HCT116 (cell line): Measurements from ENCODE around the gene EID1. TPM values are rescaled to one million over a fixed set of nuclear protein-coding genes. Genes with fewer than 3 reads are reported as not detected.

Experiments used
- ATAC-seq: fragments of 200-7000 bp; cut with Tn5 transposase; 2 replicates; pipeline ENCODE4 v1.9.1; 2020; ENCODE audit warnings: mild to moderate bottlenecking, moderate library complexity
- BruUV-seq: library from RNA; stranded (reverse); fragments of 400-500 nt; replicated peaks from 2 replicates; lab custom pipeline; 2021; lab: Mats Ljungman, UMichigan
- CTCF ChIA-PET: fragments of 300-600 bp; sonication (Branson Sonifier 250); formaldehyde crosslinking; loops from one replicate; lab custom pipeline; 2021; ENCODE audit warnings: antibody characterized with exemption; lab: Charles Lee
- POLR2A ChIA-PET: fragments of 300-600, 350-600 bp; sonication (Branson Sonifier 250); formaldehyde crosslinking; loops from one replicate; lab custom pipeline; 2021; ENCODE audit warnings: antibody characterized with exemption; lab: Charles Lee
- RAD21 ChIA-PET, 2 experiments: fragments of 300-600 bp; sonication (Branson Sonifier 250); formaldehyde crosslinking; loops; one replicate each; lab custom pipeline; 2023; ENCODE audit warnings: low total read pairs in 2 of 2; ENCODE audit not compliant: uncharacterized antibody in 2 of 2, unreplicated experiment in 2 of 2, low non-redundant PET in 1 of 2; lab: Charles Lee
- DNase-seq: peaks from one replicate; pipeline ENCODE4 v3.0.0-alpha.2; 2010; ENCODE audit warnings: low read depth, low spot score
- H2AFZ ChIP-seq: fragments of 200-600 bp; shearing (Covaris generic), sonication (generic); 2 replicates; pipeline ENCODE4 v1.6.1; 2017; ENCODE audit warnings: low read depth, mixed run types, mixed read lengths, antibody characterized with exemption, low read length; ENCODE audit not compliant: poor library complexity, severe bottlenecking
- H3K27ac ChIP-seq: 2 replicates; pipeline ENCODE4 v1.5.1; 2012; ENCODE audit warnings: low read depth, low read length
- H3K27me3 ChIP-seq: fragments of 200-600 bp; sonication (generic); 2 replicates; pipeline ENCODE4 v1.6.1; 2016; ENCODE audit warnings: mixed run types, low read length, mixed read lengths; ENCODE audit not compliant: insufficient read depth
- H3K36me3 ChIP-seq, 2 experiments: fragments of 200-500 bp in 1 of 2; fragments of 200-600 bp in 1 of 2; sonication (Bioruptor generic) in 1 of 2; sonication (generic) in 1 of 2; 2 replicates each; pipeline versions ENCODE4 v1.5.1 to v1.6.1; 2014 to 2016; ENCODE audit warnings: low read length in 2 of 2, inconsistent platforms in 1 of 2, mixed read lengths in 1 of 2, mixed run types in 1 of 2; ENCODE audit not compliant: insufficient read depth in 2 of 2, control insufficient read depth in 1 of 2
- H3K4me1 ChIP-seq, 2 experiments: fragments of 200-600 bp in 1 of 2; sonication (generic) in 1 of 2; 2 replicates each; pipeline versions ENCODE4 v1.5.1 to v1.6.1; 2012 to 2017; ENCODE audit warnings: low read length in 2 of 2, inconsistent platforms in 1 of 2, mild to moderate bottlenecking in 1 of 2, mixed read lengths in 1 of 2, mixed run types in 1 of 2, moderate library complexity in 1 of 2; ENCODE audit not compliant: insufficient read depth in 2 of 2, control insufficient read depth in 1 of 2
- H3K4me2 ChIP-seq: fragments of 200-600 bp; sonication (generic); 2 replicates; pipeline ENCODE4 v1.6.1; 2017; ENCODE audit warnings: mixed run types, low read length, mixed read lengths
- H3K4me3 ChIP-seq, 2 experiments: fragments of 200-600 bp in 1 of 2; sonication (generic) in 1 of 2; replicated peaks in 1 of 2; 2 replicates each; pipeline ENCODE4 v1.5.1; 2011 to 2016; ENCODE audit warnings: low read length in 2 of 2, control low read depth in 1 of 2, low read depth in 1 of 2, mild to moderate bottlenecking in 1 of 2, mixed read lengths in 1 of 2, mixed run types in 1 of 2
- H3K79me2 ChIP-seq: fragments of 200-600 bp; sonication (generic); 2 replicates; pipeline ENCODE4 v1.6.1; 2017; ENCODE audit warnings: mild to moderate bottlenecking, mixed run types, low read length, moderate library complexity, mixed read lengths; ENCODE audit not compliant: insufficient read depth
- H3K9ac ChIP-seq: fragments of 200-600 bp; sonication (generic); 2 replicates; pipeline ENCODE4 v1.6.1; 2016; ENCODE audit warnings: low read length, mixed read lengths
- H3K9me2 ChIP-seq: fragments of 200-600 bp; sonication (generic), shearing (Covaris generic); 2 replicates; pipeline ENCODE4 v1.6.1; 2017; ENCODE audit warnings: mixed run types, mild to moderate bottlenecking, moderate library complexity; ENCODE audit not compliant: insufficient read depth
- H3K9me3 ChIP-seq, 2 experiments: fragments of 200-500 bp in 1 of 2; fragments of 200-600 bp in 1 of 2; sonication (Bioruptor generic) in 1 of 2; sonication (generic) in 1 of 2; 2 replicates each; pipeline ENCODE4 v1.6.1; 2014 to 2017; ENCODE audit warnings: low read length in 2 of 2, mixed read lengths in 2 of 2, inconsistent platforms in 1 of 2, low read depth in 1 of 2, mild to moderate bottlenecking in 1 of 2, mixed run types in 1 of 2, moderate library complexity in 1 of 2; ENCODE audit not compliant: control insufficient read depth in 1 of 2, insufficient read depth in 1 of 2
- H4K20me1 ChIP-seq: fragments of 200-600 bp; sonication (generic), shearing (Covaris generic); 2 replicates; pipeline ENCODE4 v1.6.1; 2017; ENCODE audit warnings: mixed run types, mild to moderate bottlenecking, moderate library complexity; ENCODE audit not compliant: insufficient read depth
- ATF3 ChIP-seq: IDR thresholded peaks from 2 replicates; pipeline ENCODE4 v1.6.1; 2012
- CBX3 ChIP-seq: IDR thresholded peaks from 2 replicates; pipeline ENCODE4 v1.6.1; 2012; ENCODE audit warnings: low read depth
- CEBPB ChIP-seq: IDR thresholded peaks from 2 replicates; pipeline ENCODE4 v1.6.1; 2012; ENCODE audit warnings: low read depth
- EGR1 ChIP-seq: IDR thresholded peaks from 2 replicates; pipeline ENCODE4 v1.6.1; 2012; ENCODE audit warnings: low read depth
- EZH2 ChIP-seq: fragments of 200-600 bp; sonication (generic); IDR thresholded peaks from 2 replicates; pipeline ENCODE4 v1.6.1; 2017; ENCODE audit warnings: antibody characterized with exemption, mixed run types
- FOSL1 ChIP-seq: IDR thresholded peaks from 2 replicates; pipeline ENCODE4 v1.6.1; 2012; ENCODE audit warnings: low read depth
- JUND ChIP-seq: IDR thresholded peaks from 2 replicates; pipeline ENCODE4 v1.6.1; 2012
- POLR2A ChIP-seq: IDR thresholded peaks from 2 replicates; pipeline ENCODE4 v1.7.0; 2011; ENCODE audit warnings: borderline replicate concordance; ENCODE audit not compliant: insufficient read depth, insufficient read length; ENCODE audit errors: extremely low read depth
- POLR2AphosphoS5 ChIP-seq: IDR thresholded peaks from 2 replicates; pipeline ENCODE4 v1.6.1; 2011; ENCODE audit warnings: mild to moderate bottlenecking, low read depth, low read length, moderate library complexity
- RAD21 ChIP-seq: IDR thresholded peaks from 2 replicates; pipeline ENCODE4 v1.6.1; 2012; ENCODE audit warnings: low read depth, mild to moderate bottlenecking
- SIN3A ChIP-seq: IDR thresholded peaks from 2 replicates; pipeline ENCODE4 v1.6.1; 2012; ENCODE audit warnings: low read depth
- SP1 ChIP-seq: IDR thresholded peaks from 2 replicates; pipeline ENCODE4 v1.6.1; 2012; ENCODE audit warnings: low read depth
- SRF ChIP-seq: IDR thresholded peaks from 2 replicates; pipeline ENCODE4 v1.6.1; 2012; ENCODE audit warnings: low read depth
- TCF7L2 ChIP-seq: IDR thresholded peaks from 2 replicates; pipeline ENCODE4 v1.7.0; 2011; ENCODE audit warnings: borderline replicate concordance, inconsistent platforms; ENCODE audit not compliant: insufficient read depth, insufficient read length; ENCODE audit errors: extremely low read depth
- YY1 ChIP-seq: IDR thresholded peaks from 2 replicates; pipeline ENCODE4 v1.6.1; 2011; ENCODE audit warnings: low read length, low read depth, moderate library complexity, mild to moderate bottlenecking; ENCODE audit not compliant: insufficient replicate concordance; ENCODE audit errors: extremely low read depth
- ZBTB33 ChIP-seq: IDR thresholded peaks from 2 replicates; pipeline ENCODE4 v1.6.1; 2011; ENCODE audit warnings: mild to moderate bottlenecking, low read length, moderate library complexity; ENCODE audit not compliant: insufficient replicate concordance; ENCODE audit errors: extremely low read depth
- ZFX ChIP-seq: fragments of 450-650 bp; IDR thresholded peaks from 2 replicates; pipeline ENCODE4 v1.6.1; 2017
- ZNF274 ChIP-seq: fragments of 200-500 bp; sonication (Bioruptor generic); IDR thresholded peaks from 2 replicates; pipeline ENCODE4 v1.6.1; 2014; ENCODE audit warnings: mild to moderate bottlenecking, low read depth, low read length, inconsistent platforms
- intact Hi-C: fragments of 100-400 bp; cut with micrococcal nuclease; formaldehyde crosslinking; loops from 2 replicates; pipeline ENCODE4 v1.10.0; 2022
- total RNA-seq: library from RNA; stranded (reverse); gene quantifications from one replicate; pipeline ENCODE4 v1.2.1, GENCODE V29; 2021; ENCODE audit not compliant: unreplicated experiment
- TF ChIP-seq, protein P1 (sequence below): IDR thresholded peaks from 2 replicates; pipeline ENCODE4 v1.6.1; 2012; ENCODE audit warnings: low read depth

The EID1 gene
- total RNA-seq, 1 experiment from 2014 or later = 68.6 TPM

DNA sequence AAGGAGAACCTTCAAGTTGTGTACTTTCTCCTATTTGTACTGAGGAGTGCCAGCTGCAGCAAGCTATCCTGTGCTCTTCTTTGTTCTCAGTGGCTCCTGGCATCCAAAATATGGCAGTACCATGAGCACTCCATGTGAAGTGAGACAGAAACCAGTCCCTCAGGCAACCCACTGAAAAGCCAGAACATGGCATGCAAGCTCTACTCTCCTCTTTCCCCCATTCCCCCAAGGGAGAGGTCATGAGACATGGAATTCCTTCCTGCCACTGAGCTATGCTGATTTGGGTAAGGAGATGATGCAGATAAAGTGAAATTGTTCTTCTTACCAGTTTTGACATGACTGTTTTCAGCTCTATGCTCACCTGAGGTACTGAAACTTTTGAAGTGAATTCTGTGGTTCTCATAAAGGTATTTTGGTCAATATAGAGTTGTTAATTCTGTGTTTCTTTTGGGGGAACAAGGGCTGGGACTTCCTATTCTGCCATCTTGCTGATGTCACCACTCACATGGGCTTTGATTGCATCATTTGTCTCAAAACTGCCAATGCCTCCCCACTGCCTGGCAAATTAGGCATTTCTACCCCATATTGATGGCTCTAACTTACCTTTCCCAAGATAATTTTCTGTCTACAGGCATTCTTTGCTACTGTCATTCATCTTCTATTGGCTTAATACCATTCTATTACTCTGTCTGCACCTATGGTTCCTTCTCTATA, 44.3 kb upstream of the EID1 start:
- ChIA-PET POLR2A (no interaction called here), RAD21 (no interaction called here), CTCF (no interaction called here)
- Histone ChIP-seq H2AFZ (no peak overlapping the region), H3K4me3 (no peak overlapping the region), H4K20me1 (no peaks in the 10 kb centered on the region), H3K27me3 (no peaks in the 10 kb centered on the region), H3K9me2 (no peaks in the 10 kb centered on the region), H3K27ac (no peak overlapping the region), H3K9me3 (no peaks in the 10 kb centered on the region), H3K4me2 (no peak overlapping the region), H3K9ac (no peak overlapping the region), H3K4me1 (no peaks in the 10 kb centered on the region), H3K36me3 (no peaks in the 10 kb centered on the region), H3K79me2 (no peaks in the 10 kb centered on the region)
- ATAC-seq (no peak), DNase-seq (no peak)
- intact Hi-C loops = no loop called here
- TF ChIP-seq RAD21 (no peak), ZNF274 (no peak), SIN3A (no peak), EZH2 (no peak), CEBPB (no peak), ZBTB33 (no peak), POLR2A (no peak), SP1 (no peak), FOSL1 (no peak), ATF3 (no peak), TCF7L2 (no peak), EGR1 (no peak), ZFX (no peak), YY1 (no peak), JUND (no peak), CBX3 (no peak), SRF (no peak), POLR2AphosphoS5 (no peak)
- TF ChIP-seq, protein P1, sequence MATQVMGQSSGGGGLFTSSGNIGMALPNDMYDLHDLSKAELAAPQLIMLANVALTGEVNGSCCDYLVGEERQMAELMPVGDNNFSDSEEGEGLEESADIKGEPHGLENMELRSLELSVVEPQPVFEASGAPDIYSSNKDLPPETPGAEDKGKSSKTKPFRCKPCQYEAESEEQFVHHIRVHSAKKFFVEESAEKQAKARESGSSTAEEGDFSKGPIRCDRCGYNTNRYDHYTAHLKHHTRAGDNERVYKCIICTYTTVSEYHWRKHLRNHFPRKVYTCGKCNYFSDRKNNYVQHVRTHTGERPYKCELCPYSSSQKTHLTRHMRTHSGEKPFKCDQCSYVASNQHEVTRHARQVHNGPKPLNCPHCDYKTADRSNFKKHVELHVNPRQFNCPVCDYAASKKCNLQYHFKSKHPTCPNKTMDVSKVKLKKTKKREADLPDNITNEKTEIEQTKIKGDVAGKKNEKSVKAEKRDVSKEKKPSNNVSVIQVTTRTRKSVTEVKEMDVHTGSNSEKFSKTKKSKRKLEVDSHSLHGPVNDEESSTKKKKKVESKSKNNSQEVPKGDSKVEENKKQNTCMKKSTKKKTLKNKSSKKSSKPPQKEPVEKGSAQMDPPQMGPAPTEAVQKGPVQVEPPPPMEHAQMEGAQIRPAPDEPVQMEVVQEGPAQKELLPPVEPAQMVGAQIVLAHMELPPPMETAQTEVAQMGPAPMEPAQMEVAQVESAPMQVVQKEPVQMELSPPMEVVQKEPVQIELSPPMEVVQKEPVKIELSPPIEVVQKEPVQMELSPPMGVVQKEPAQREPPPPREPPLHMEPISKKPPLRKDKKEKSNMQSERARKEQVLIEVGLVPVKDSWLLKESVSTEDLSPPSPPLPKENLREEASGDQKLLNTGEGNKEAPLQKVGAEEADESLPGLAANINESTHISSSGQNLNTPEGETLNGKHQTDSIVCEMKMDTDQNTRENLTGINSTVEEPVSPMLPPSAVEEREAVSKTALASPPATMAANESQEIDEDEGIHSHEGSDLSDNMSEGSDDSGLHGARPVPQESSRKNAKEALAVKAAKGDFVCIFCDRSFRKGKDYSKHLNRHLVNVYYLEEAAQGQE = no peak
- BruUV-seq = no TSS peak
